ENCODE data around the gene MECP2. TPM values are rescaled to one million over a fixed set of nuclear protein-coding genes. Genes with fewer than 3 reads are reported as not detected.
A peak's percentile ranks its signal among the peaks of the same experiment; 100 is the strongest.

Gene MECP2
- total RNA-seq, 4 donors from 2014 or later: 65.1 to 87.8 (median 82.5) TPM

GRCh38 chrX:154082396-154083125, 15.0 kb downstream of the MECP2 start:
- TF ChIP-seq POLR2AphosphoS5 (IDR thresholded peaks at IDR 0.05): peak; percentile 47
- TF ChIP-seq EP300 (IDR thresholded peaks at IDR 0.05): no peak
- TF ChIP-seq POLR2A (IDR thresholded peaks at IDR 0.05): no peak
- TF ChIP-seq CTCF (IDR thresholded peaks at IDR 0.05): no peak
- H3K27ac ChIP-seq: peak overlapping the region in 3 of 4 donors; percentile 62 to 70 (median 67)
- no peaks in the 10 kb centered on the region for H3K36me3 ChIP-seq
- peak; percentile 72 for ATAC-seq
- H3K9me3 ChIP-seq: no peaks in the 10 kb centered on the region
- no peaks in the 10 kb centered on the region for H3K27me3 ChIP-seq
- 7 to 52% methylated on average over 3 to 4 of the region's 11 CpGs for WGBS, 2 donors (ENCODE audit: low coverage in 1 of 2)
- no peak overlapping the region for H3K4me3 ChIP-seq
- peaks cover 0 to 66% (median 0%) of the 10 kb centered on the region in 3 donors for H3K4me1 ChIP-seq

GRCh38 chrX:154077101-154077500, 20.4 kb downstream of the MECP2 start:
- no peaks in the 10 kb centered on the region for H3K27me3 ChIP-seq
- peaks cover 0 to 56% (median 2%) of the 10 kb centered on the region in 3 donors for H3K4me1 ChIP-seq
- no peak for TF ChIP-seq EP300 (IDR thresholded peaks at IDR 0.05)
- 81 to 100% methylated on average over 1 to 4 of the region's 4 CpGs for WGBS, 2 donors (ENCODE audit: low coverage in 1 of 2)
- H3K36me3 ChIP-seq: no peaks in the 10 kb centered on the region
- no peaks in the 10 kb centered on the region for H3K9me3 ChIP-seq
- H3K4me3 ChIP-seq: no peak overlapping the region
- ATAC-seq: no peak
- H3K27ac ChIP-seq: no peak overlapping the region

- H3K4me3 ChIP-seq: no peak overlapping the region
- no peaks in the 10 kb centered on the region for H3K9me3 ChIP-seq
- ATAC-seq: peak; percentile 57
- no peaks in the 10 kb centered on the region for H3K36me3 ChIP-seq
- TF ChIP-seq EP300 (IDR thresholded peaks at IDR 0.05) (no peak), POLR2A (IDR thresholded peaks at IDR 0.05) (no peak), POLR2AphosphoS5 (IDR thresholded peaks at IDR 0.05) (no peak), CTCF (IDR thresholded peaks at IDR 0.05) (no peak)
- H3K4me1 ChIP-seq: peaks cover 0 to 41% (median 2%) of the 10 kb centered on the region in 3 donors
- 79% methylated on average over 3 of the region's 3 CpGs; no CpG with 5 or more reads in 1 of the 2 donors for WGBS, 2 donors (ENCODE audit: low coverage in 1 of 2)
- no peaks in the 10 kb centered on the region for H3K27me3 ChIP-seq
- peak overlapping the region in 1 of 4 donors; percentile 54 for H3K27ac ChIP-seq
Observed at GRCh38 chrX:154074199-154074598, 23.3 kb downstream of the MECP2 start.

- H3K4me1 ChIP-seq: peaks cover 0 to 49% (median 2%) of the 10 kb centered on the region in 3 donors
- ATAC-seq: no peak
- TF ChIP-seq POLR2AphosphoS5 (IDR thresholded peaks at IDR 0.05) (no peak), POLR2A (IDR thresholded peaks at IDR 0.05) (no peak), EP300 (IDR thresholded peaks at IDR 0.05) (no peak), CTCF (IDR thresholded peaks at IDR 0.05) (no peak)
- no peaks in the 10 kb centered on the region for H3K27me3 ChIP-seq
- WGBS, 2 donors (ENCODE audit: low coverage in 1 of 2): 67 to 82% methylated on average over 1 of the region's 1 CpG
- no peaks in the 10 kb centered on the region for H3K36me3 ChIP-seq
- H3K9me3 ChIP-seq: no peaks in the 10 kb centered on the region
- H3K27ac ChIP-seq: no peak overlapping the region
- no peak overlapping the region for H3K4me3 ChIP-seq
Observed at GRCh38 chrX:154072192-154072591, 25.3 kb downstream of the MECP2 start.

GRCh38 chrX:154068560-154068959, 29.0 kb downstream of the MECP2 start:
- TF ChIP-seq EP300 (IDR thresholded peaks at IDR 0.05) (no peak), CTCF (IDR thresholded peaks at IDR 0.05) (no peak), POLR2AphosphoS5 (IDR thresholded peaks at IDR 0.05) (no peak), POLR2A (IDR thresholded peaks at IDR 0.05) (no peak)
- Histone ChIP-seq H3K9me3 (no peaks in the 10 kb centered on the region), H3K27ac (no peak overlapping the region), H3K4me3 (no peak overlapping the region), H3K4me1 (peaks cover 0 to 58% (median 3%) of the 10 kb centered on the region in 3 donors), H3K27me3 (no peaks in the 10 kb centered on the region), H3K36me3 (no peaks in the 10 kb centered on the region)
- WGBS, 2 donors (ENCODE audit: low coverage in 1 of 2): 71 to 90% methylated on average over 2 to 3 of the region's 3 CpGs
- no peak for ATAC-seq
